HUES48 (cell line): ENCODE data around the gene WWC1.

Experiments
- H3K27ac ChIP-seq: one replicate; pipeline ENCODE4 v1.7.0; 2013; ENCODE audit warnings: low read depth, low read length, inconsistent platforms
- H3K27me3 ChIP-seq: 2 replicates; pipeline ENCODE4 v1.6.1; 2013; ENCODE audit warnings: mild to moderate bottlenecking, low read length; ENCODE audit not compliant: control insufficient read depth, insufficient read depth
- H3K36me3 ChIP-seq: 2 replicates; pipeline ENCODE4 v1.6.1; 2013; ENCODE audit warnings: low read length; ENCODE audit not compliant: control insufficient read depth, insufficient read depth
- H3K4me1 ChIP-seq: 2 replicates; pipeline ENCODE4 v1.6.1; 2013; ENCODE audit warnings: mild to moderate bottlenecking, low read length; ENCODE audit not compliant: control insufficient read depth, insufficient read depth
- H3K4me3 ChIP-seq: 2 replicates; pipeline ENCODE4 v1.5.1; 2013; ENCODE audit warnings: mild to moderate bottlenecking, low read depth, low read length
- H3K9ac ChIP-seq: 2 replicates; pipeline ENCODE4 v1.6.1; 2013; ENCODE audit warnings: mild to moderate bottlenecking, low read depth, low read length, moderate library complexity
- H3K9me3 ChIP-seq: 2 replicates; pipeline ENCODE4 v1.6.1; 2013; ENCODE audit warnings: low read length; ENCODE audit not compliant: control insufficient read depth, insufficient read depth

Gene WWC1

GRCh38 chr5:168319774-168320173, 28.3 kb downstream of the WWC1 start:
- H3K27me3 ChIP-seq: no peaks in the 10 kb centered on the region
- H3K9ac ChIP-seq: no peak overlapping the region
- H3K27ac ChIP-seq: no peak overlapping the region
- H3K9me3 ChIP-seq: no peaks in the 10 kb centered on the region
- peaks cover 23% of the 10 kb centered on the region for H3K4me1 ChIP-seq
- H3K36me3 ChIP-seq: no peaks in the 10 kb centered on the region
- H3K4me3 ChIP-seq: no peak overlapping the region

GRCh38 chr5:168320805-168321204, 29.4 kb downstream of the WWC1 start:
- Histone ChIP-seq H3K27ac (no peak overlapping the region), H3K4me3 (no peak overlapping the region), H3K36me3 (no peaks in the 10 kb centered on the region), H3K27me3 (no peaks in the 10 kb centered on the region), H3K4me1 (peaks cover 19% of the 10 kb centered on the region), H3K9ac (no peak overlapping the region), H3K9me3 (no peaks in the 10 kb centered on the region)

- Histone ChIP-seq H3K4me3 (no peak overlapping the region), H3K27ac (no peak overlapping the region), H3K9ac (no peak overlapping the region; the same call in 1 of the 2 replicates), H3K9me3 (no peaks in the 10 kb centered on the region), H3K27me3 (no peaks in the 10 kb centered on the region), H3K4me1 (peaks cover 36% of the 10 kb centered on the region), H3K36me3 (no peaks in the 10 kb centered on the region)
Measured at GRCh38 chr5:168324859-168325630, 33.6 kb downstream of the WWC1 start.

- peaks cover 53% of the 10 kb centered on the region for H3K4me1 ChIP-seq
- H3K9me3 ChIP-seq: no peaks in the 10 kb centered on the region
- H3K27ac ChIP-seq: no peak overlapping the region
- no peak overlapping the region for H3K9ac ChIP-seq
- no peak overlapping the region for H3K4me3 ChIP-seq
- H3K36me3 ChIP-seq: no peaks in the 10 kb centered on the region
- H3K27me3 ChIP-seq: no peaks in the 10 kb centered on the region
Measured at GRCh38 chr5:168327019-168327421, 35.6 kb downstream of the WWC1 start.

- no peak overlapping the region for H3K27ac ChIP-seq
- no peak overlapping the region for H3K4me3 ChIP-seq
- H3K9me3 ChIP-seq: no peaks in the 10 kb centered on the region
- H3K27me3 ChIP-seq: no peaks in the 10 kb centered on the region
- no peak overlapping the region for H3K9ac ChIP-seq
- no peaks in the 10 kb centered on the region for H3K36me3 ChIP-seq
- peaks cover 53% of the 10 kb centered on the region for H3K4me1 ChIP-seq
Measured at GRCh38 chr5:168327451-168327850, 36.0 kb downstream of the WWC1 start.

- H3K27me3 ChIP-seq: no peaks in the 10 kb centered on the region
- no peak overlapping the region for H3K9ac ChIP-seq
- H3K27ac ChIP-seq: no peak overlapping the region
- H3K4me3 ChIP-seq: no peak overlapping the region
- no peaks in the 10 kb centered on the region for H3K9me3 ChIP-seq
- H3K36me3 ChIP-seq: no peaks in the 10 kb centered on the region
- peaks cover 57% of the 10 kb centered on the region for H3K4me1 ChIP-seq
Measured at GRCh38 chr5:168327994-168328393, 36.5 kb downstream of the WWC1 start.

GRCh38 chr5:168328814-168329213, 37.4 kb downstream of the WWC1 start:
- H3K27me3 ChIP-seq: no peaks in the 10 kb centered on the region
- H3K9me3 ChIP-seq: no peaks in the 10 kb centered on the region
- H3K27ac ChIP-seq: peak overlapping the region; percentile 86
- H3K4me3 ChIP-seq: peak overlapping the region; percentile 34; the same call in 1 of the 2 replicates
- peaks cover 65% of the 10 kb centered on the region for H3K4me1 ChIP-seq
- no peak overlapping the region for H3K9ac ChIP-seq
- H3K36me3 ChIP-seq: no peaks in the 10 kb centered on the region

- Histone ChIP-seq H3K4me1 (peaks cover 70% of the 10 kb centered on the region), H3K9me3 (no peaks in the 10 kb centered on the region), H3K36me3 (no peaks in the 10 kb centered on the region), H3K9ac (no peak overlapping the region), H3K27ac (peak overlapping the region; percentile 86), H3K27me3 (no peaks in the 10 kb centered on the region), H3K4me3 (peak overlapping the region; percentile 34; the same call in 1 of the 2 replicates)
Measured at GRCh38 chr5:168329302-168329701, 37.9 kb downstream of the WWC1 start.

GRCh38 chr5:168332042-168332441, 40.6 kb downstream of the WWC1 start:
- Histone ChIP-seq H3K4me1 (peaks cover 73% of the 10 kb centered on the region), H3K4me3 (no peak overlapping the region), H3K27me3 (no peaks in the 10 kb centered on the region), H3K27ac (no peak overlapping the region), H3K9me3 (no peaks in the 10 kb centered on the region), H3K9ac (no peak overlapping the region), H3K36me3 (no peaks in the 10 kb centered on the region)

- Histone ChIP-seq H3K4me3 (peak overlapping the region; percentile 40), H3K9me3 (no peaks in the 10 kb centered on the region), H3K4me1 (peaks cover 63% of the 10 kb centered on the region), H3K27ac (peak overlapping the region; percentile 89), H3K27me3 (no peaks in the 10 kb centered on the region), H3K9ac (no peak overlapping the region), H3K36me3 (no peaks in the 10 kb centered on the region)
Measured at GRCh38 chr5:168334280-168334679, 42.8 kb downstream of the WWC1 start.

GRCh38 chr5:168334695-168335094, 43.2 kb downstream of the WWC1 start:
- Histone ChIP-seq H3K4me1 (peaks cover 63% of the 10 kb centered on the region), H3K9me3 (no peaks in the 10 kb centered on the region), H3K4me3 (peak overlapping the region; percentile 40), H3K27ac (peak overlapping the region; percentile 89), H3K27me3 (no peaks in the 10 kb centered on the region), H3K36me3 (no peaks in the 10 kb centered on the region), H3K9ac (no peak overlapping the region)
